SK-N-SH treated with all-trans-retinoic acid at 6 μM for 48 hours (cell line): ENCODE results near the gene ZNF518B.
A peak's percentile ranks its signal among the peaks of the same experiment; 100 is the strongest.

Experiments used
- ATAC-seq: fragments of 200-7000 bp; cut with Tn5 transposase; 3 replicates; pipeline ENCODE4 v1.9.1; 2020; ENCODE audit warnings: mild to moderate bottlenecking, moderate library complexity
- ARNTL ChIP-seq: fragments of 450-650 bp; formaldehyde crosslinking; IDR thresholded peaks from 2 replicates; pipeline ENCODE4 v1.5.0; 2020; ENCODE audit warnings: low read depth, mild to moderate bottlenecking, moderate library complexity, borderline replicate concordance
- CSDC2 ChIP-seq: fragments of 250-450 bp; sonication (Bioruptor Pico); IDR thresholded peaks from 2 replicates; pipeline ENCODE4 v1.5.0; 2020; ENCODE audit warnings: mild to moderate bottlenecking, moderate library complexity
- CSRNP3 ChIP-seq: fragments of 250-450 bp; sonication (Bioruptor Pico); IDR thresholded peaks from 2 replicates; pipeline ENCODE4 v1.5.1; 2021; ENCODE audit warnings: mild to moderate bottlenecking, moderate library complexity
- ESRRG ChIP-seq: fragments of 250-450 bp; sonication (Bioruptor Pico); IDR thresholded peaks from 2 replicates; pipeline ENCODE4 v1.6.1; 2021; ENCODE audit warnings: mild to moderate bottlenecking
- GLIS3 ChIP-seq: fragments of 250-450 bp; sonication (Bioruptor Pico); IDR thresholded peaks from 2 replicates; pipeline ENCODE4 v1.5.0; 2020; ENCODE audit warnings: mild to moderate bottlenecking, moderate library complexity
- ISL1 ChIP-seq: fragments of 250-450 bp; sonication (Bioruptor Pico); IDR thresholded peaks from 2 replicates; pipeline ENCODE4 v2.1.2; 2022; ENCODE audit warnings: mild to moderate bottlenecking, moderate library complexity
- OSR1 ChIP-seq: fragments of 250-450 bp; sonication (Bioruptor Pico); IDR thresholded peaks from 2 replicates; pipeline ENCODE4 v1.8.0; 2022; ENCODE audit warnings: moderate library complexity, mild to moderate bottlenecking, inconsistent platforms
- PATZ1 ChIP-seq: fragments of 250-450 bp; sonication (Bioruptor Pico); IDR thresholded peaks from 2 replicates; pipeline ENCODE4 v1.8.0; 2020; ENCODE audit warnings: mild to moderate bottlenecking, moderate library complexity, borderline replicate concordance
- PPARA ChIP-seq: fragments of 250-450 bp; sonication (Bioruptor Pico); IDR thresholded peaks from 2 replicates; pipeline ENCODE4 v1.5.0; 2020; ENCODE audit warnings: mild to moderate bottlenecking, borderline replicate concordance
- RARB ChIP-seq: fragments of 250-450 bp; sonication (Bioruptor Pico); IDR thresholded peaks from 2 replicates; pipeline ENCODE4 v1.8.0; 2021; ENCODE audit warnings: mild to moderate bottlenecking, moderate library complexity
- SNAI2 ChIP-seq: fragments of 250-450 bp; sonication (Bioruptor Pico); IDR thresholded peaks from 2 replicates; pipeline ENCODE4 v1.5.0; 2020; ENCODE audit warnings: mild to moderate bottlenecking, moderate library complexity
- TCF4 ChIP-seq: fragments of 250-450 bp; sonication (Bioruptor Pico); IDR thresholded peaks from 2 replicates; pipeline ENCODE4 v1.8.0; 2021; ENCODE audit warnings: mild to moderate bottlenecking, moderate library complexity, borderline replicate concordance
- TOX ChIP-seq: fragments of 250-450 bp; sonication (Bioruptor Pico); IDR thresholded peaks from 2 replicates; pipeline ENCODE4 v1.8.0; 2021; ENCODE audit warnings: mild to moderate bottlenecking, moderate library complexity, borderline replicate concordance
- ZC3H10 ChIP-seq: fragments of 250-450 bp; sonication (Bioruptor Pico); IDR thresholded peaks from 2 replicates; pipeline ENCODE4 v1.5.1; 2021; ENCODE audit warnings: mild to moderate bottlenecking, moderate library complexity
- ZFP3 ChIP-seq: fragments of 250-450 bp; sonication (Bioruptor Pico); IDR thresholded peaks from 2 replicates; pipeline ENCODE4 v1.5.0; 2020; ENCODE audit warnings: mild to moderate bottlenecking, moderate library complexity
- ZFP30 ChIP-seq: fragments of 450-650 bp; formaldehyde crosslinking; IDR thresholded peaks from 2 replicates; pipeline ENCODE4 v1.5.0; 2022; ENCODE audit warnings: mild to moderate bottlenecking, moderate library complexity
- ZNF565 ChIP-seq: fragments of 450-650 bp; formaldehyde crosslinking; conservative IDR thresholded peaks from 2 replicates; pipeline ENCODE4 v1.5.0; 2020; ENCODE audit warnings: low read depth, mild to moderate bottlenecking, moderate library complexity
- ZNF70 ChIP-seq: fragments of 450-650 bp; formaldehyde crosslinking; IDR thresholded peaks from 2 replicates; pipeline ENCODE4 v1.5.0; 2020; ENCODE audit warnings: mild to moderate bottlenecking, moderate library complexity
- ZNF8 ChIP-seq: fragments of 450-650 bp; formaldehyde crosslinking; IDR thresholded peaks from 2 replicates; pipeline ENCODE4 v1.5.0; 2020; ENCODE audit warnings: mild to moderate bottlenecking, moderate library complexity
- TF ChIP-seq, protein P1 (sequence below): fragments of 250-450 bp; sonication (Bioruptor Pico); IDR thresholded peaks from 2 replicates; pipeline ENCODE4 v1.5.1; 2020; ENCODE audit warnings: low read depth, mild to moderate bottlenecking, moderate library complexity
- TF ChIP-seq, protein P2 (sequence below): fragments of 250-450 bp; sonication (Bioruptor Pico); IDR thresholded peaks from 2 replicates; pipeline ENCODE4 v1.8.0; 2021; ENCODE audit warnings: low read depth, mild to moderate bottlenecking, moderate library complexity, borderline replicate concordance

Gene ZNF518B

GRCh38 chr4:10457255-10457801 lies at the start of gene ZNF518B:
ZNF518B (minus strand) TSS chr4:10457426; CDS start chr4:10446328, 11,098 bp downstream.
- peak; percentile 80 for ATAC-seq
- TF ChIP-seq ESRRG (CRISPR knock-in tag) (no peak), PATZ1 (no peak), ARNTL (CRISPR knock-in tag) (no peak), ZNF70 (CRISPR knock-in tag) (no peak), OSR1 (CRISPR knock-in tag) (no peak), ZFP30 (CRISPR knock-in tag) (no peak), RARB (no peak)
- TF ChIP-seq, protein P1, sequence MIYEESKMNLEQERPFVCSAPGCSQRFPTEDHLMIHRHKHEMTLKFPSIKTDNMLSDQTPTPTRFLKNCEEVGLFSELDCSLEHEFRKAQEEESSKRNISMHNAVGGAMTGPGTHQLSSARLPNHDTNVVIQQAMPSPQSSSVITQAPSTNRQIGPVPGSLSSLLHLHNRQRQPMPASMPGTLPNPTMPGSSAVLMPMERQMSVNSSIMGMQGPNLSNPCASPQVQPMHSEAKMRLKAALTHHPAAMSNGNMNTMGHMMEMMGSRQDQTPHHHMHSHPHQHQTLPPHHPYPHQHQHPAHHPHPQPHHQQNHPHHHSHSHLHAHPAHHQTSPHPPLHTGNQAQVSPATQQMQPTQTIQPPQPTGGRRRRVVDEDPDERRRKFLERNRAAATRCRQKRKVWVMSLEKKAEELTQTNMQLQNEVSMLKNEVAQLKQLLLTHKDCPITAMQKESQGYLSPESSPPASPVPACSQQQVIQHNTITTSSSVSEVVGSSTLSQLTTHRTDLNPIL (CRISPR knock-in tag): no peak

DNA sequence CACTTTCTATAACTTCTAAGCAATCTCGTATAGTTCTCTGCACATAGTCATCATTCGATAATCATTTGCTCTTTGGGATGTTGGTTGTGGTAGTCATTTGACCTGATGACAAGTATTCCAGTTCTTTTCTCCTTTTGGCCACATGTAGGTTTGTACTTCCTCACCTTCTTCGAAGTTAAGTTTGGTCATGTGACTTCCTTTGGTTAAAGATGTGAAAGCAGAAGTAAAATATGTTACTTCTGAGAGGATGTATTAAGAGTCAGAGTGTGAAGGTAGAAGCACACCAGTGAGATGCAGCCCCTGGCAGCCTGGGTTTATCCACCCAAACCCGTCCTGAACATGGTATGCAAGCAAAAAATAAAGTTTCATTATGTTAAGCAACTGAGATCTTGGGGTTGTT lies 48.9 kb upstream of the ZNF518B start:
- TF ChIP-seq TCF4 (CRISPR knock-in tag) (no peak), RARB (no peak), PPARA (CRISPR knock-in tag) (no peak), SNAI2 (no peak), CSDC2 (CRISPR knock-in tag) (no peak), ZNF565 (no peak), ZFP3 (no peak), PATZ1 (no peak), ZC3H10 (CRISPR knock-in tag) (no peak), GLIS3 (CRISPR knock-in tag) (no peak)
- TF ChIP-seq, protein P2, sequence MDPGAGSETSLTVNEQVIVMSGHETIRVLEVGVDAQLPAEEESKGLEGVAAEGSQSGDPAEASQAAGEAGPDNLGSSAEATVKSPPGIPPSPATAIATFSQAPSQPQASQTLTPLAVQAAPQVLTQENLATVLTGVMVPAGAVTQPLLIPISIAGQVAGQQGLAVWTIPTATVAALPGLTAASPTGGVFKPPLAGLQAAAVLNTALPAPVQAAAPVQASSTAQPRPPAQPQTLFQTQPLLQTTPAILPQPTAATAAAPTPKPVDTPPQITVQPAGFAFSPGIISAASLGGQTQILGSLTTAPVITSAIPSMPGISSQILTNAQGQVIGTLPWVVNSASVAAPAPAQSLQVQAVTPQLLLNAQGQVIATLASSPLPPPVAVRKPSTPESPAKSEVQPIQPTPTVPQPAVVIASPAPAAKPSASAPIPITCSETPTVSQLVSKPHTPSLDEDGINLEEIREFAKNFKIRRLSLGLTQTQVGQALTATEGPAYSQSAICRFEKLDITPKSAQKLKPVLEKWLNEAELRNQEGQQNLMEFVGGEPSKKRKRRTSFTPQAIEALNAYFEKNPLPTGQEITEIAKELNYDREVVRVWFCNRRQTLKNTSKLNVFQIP (CRISPR knock-in tag): no peak
- TF ChIP-seq, protein P1 (CRISPR knock-in tag): no peak
- ATAC-seq: no peak

DNA sequence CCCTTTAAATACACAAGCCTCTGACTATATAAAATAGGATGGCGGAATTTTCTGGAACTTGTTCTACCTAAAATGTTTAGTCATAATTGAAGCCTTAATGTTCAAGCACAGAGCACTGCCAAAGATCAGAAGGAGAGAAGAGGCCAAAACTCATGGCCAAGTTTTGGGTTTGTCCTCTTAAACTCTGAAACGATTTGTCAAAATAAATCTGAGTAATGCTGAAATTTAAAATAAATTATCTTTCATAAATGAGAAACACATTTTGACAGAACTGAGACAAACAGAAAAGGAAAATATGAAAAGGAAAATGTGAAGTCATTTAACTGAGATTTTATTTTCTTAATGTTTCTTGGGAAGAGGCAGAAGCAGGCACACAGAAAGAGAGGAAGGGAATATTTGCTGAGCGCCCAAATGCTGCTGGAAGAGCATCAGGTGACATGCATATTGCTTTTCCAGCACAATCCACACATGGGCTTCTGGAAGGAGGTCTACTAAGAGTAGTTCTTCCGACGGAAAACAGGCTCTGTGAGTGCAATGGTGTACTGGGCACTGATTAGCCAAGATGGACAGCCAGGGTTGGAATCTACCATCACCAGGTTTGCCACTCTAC lies 47.4 kb upstream of the ZNF518B start:
- ATAC-seq: no peak
- no peak for TF ChIP-seq RARB
- TF ChIP-seq CSDC2 (CRISPR knock-in tag): no peak
- TF ChIP-seq, protein P2 (CRISPR knock-in tag): no peak
- TF ChIP-seq CSRNP3 (CRISPR knock-in tag): no peak
- TF ChIP-seq PPARA (CRISPR knock-in tag): no peak
- TF ChIP-seq ZFP30 (CRISPR knock-in tag): no peak
- TF ChIP-seq PATZ1: no peak
- no peak for TF ChIP-seq ZNF8
- no peak for TF ChIP-seq ESRRG (CRISPR knock-in tag)
- no peak for TF ChIP-seq GLIS3 (CRISPR knock-in tag)
- TF ChIP-seq, protein P1 (CRISPR knock-in tag): no peak
- TF ChIP-seq ZC3H10 (CRISPR knock-in tag): no peak
- no peak for TF ChIP-seq TCF4 (CRISPR knock-in tag)
- TF ChIP-seq ISL1 (CRISPR knock-in tag): no peak
- no peak for TF ChIP-seq ZNF565
- no peak for TF ChIP-seq TOX
- TF ChIP-seq OSR1 (CRISPR knock-in tag): no peak
